Brain microvascular endothelial cell (primary cell): Measurements from ENCODE around the gene NTN3.

Experiments
- DNase-seq: peaks from one replicate; pipeline ENCODE4 v3.0.0-alpha.2; 2020
- H3K27ac ChIP-seq: fragments of 250-450 bp; sonication (Bioruptor Pico); 2 replicates; pipeline ENCODE4 v1.5.1; 2020; ENCODE audit warnings: mild to moderate bottlenecking, moderate library complexity
- H3K27me3 ChIP-seq: fragments of 250-450 bp; sonication (Bioruptor Pico); replicated peaks from 2 replicates; pipeline ENCODE4 v1.5.1; 2020; ENCODE audit warnings: mild to moderate bottlenecking
- H3K36me3 ChIP-seq: fragments of 250-450 bp; sonication (Bioruptor Pico); replicated peaks from 2 replicates; pipeline ENCODE4 v1.5.1; 2020; ENCODE audit warnings: mild to moderate bottlenecking
- H3K4me3 ChIP-seq: 2 replicates; pipeline ENCODE4 v1.5.1; 2011; ENCODE audit warnings: low read depth, mild to moderate bottlenecking, control low read depth, low read length, moderate library complexity
- CTCF ChIP-seq: IDR thresholded peaks from 2 replicates; pipeline ENCODE4 v1.5.1; 2011; ENCODE audit warnings: low read depth, mild to moderate bottlenecking, moderate library complexity, low read length, control low read depth, inconsistent platforms; ENCODE audit errors: missing control alignments
- in situ Hi-C: cut with HindIII; loops from 2 replicates; pipeline ENCODE4 v1.10.0; 2017; ENCODE audit warnings: low sequenced_read_pairs, low pct_ligation_motif_present

The NTN3 gene

GRCh38 chr16:2471016-2471652, at the start of gene NTN3:
NTN3 (plus strand) TSS chr16:2471297; CDS start chr16:2471702, 405 bp downstream.
- in situ Hi-C loops = no loop called here
- H3K27me3 ChIP-seq = no peaks in the 10 kb centered on the region
- H3K27ac ChIP-seq = no peak within 1 kb of the TSS
- no peaks in the 10 kb centered on the region for H3K36me3 ChIP-seq
- TF ChIP-seq CTCF = no peak
- DNase-seq = no peak
- H3K4me3 ChIP-seq = no peak within 1 kb of the TSS

DNA sequence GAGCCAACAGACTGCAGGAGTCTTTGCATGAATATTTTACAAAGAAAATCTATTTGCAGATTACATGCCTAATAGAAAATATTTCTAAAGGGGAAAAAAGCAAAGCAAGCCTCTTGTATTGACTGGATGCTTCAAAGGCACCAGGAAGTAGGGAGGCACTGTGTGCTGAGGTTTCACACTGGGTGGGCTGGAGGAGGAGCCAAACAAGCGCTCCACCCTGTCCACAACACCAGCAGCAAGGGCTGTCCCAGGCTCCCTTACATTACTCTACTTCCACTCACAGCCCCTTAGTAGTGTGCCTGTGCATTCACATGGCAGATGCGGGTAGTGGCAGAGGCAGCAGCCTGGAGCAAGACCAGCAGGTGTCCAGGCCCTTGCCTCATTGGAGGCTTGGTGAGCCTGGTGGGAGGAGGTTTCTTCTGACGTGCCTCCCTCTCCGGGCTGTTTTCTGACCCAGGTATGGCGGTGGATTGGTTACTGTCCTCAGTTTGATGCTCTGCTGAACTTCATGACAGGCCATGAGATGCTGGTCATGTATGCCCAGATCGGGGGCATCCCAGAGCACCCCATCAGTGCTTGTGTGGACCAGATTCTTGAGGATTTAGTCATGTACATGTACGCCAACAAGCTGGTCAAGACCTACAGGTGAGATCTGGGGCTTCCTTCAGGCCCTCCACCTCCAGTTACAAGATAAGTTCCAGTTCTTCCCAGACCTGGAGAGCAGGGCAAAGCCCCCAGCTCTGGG, 48.8 kb upstream of the NTN3 start:
- H3K27me3 ChIP-seq = no peaks in the 10 kb centered on the region
- DNase-seq = no peak

DNA sequence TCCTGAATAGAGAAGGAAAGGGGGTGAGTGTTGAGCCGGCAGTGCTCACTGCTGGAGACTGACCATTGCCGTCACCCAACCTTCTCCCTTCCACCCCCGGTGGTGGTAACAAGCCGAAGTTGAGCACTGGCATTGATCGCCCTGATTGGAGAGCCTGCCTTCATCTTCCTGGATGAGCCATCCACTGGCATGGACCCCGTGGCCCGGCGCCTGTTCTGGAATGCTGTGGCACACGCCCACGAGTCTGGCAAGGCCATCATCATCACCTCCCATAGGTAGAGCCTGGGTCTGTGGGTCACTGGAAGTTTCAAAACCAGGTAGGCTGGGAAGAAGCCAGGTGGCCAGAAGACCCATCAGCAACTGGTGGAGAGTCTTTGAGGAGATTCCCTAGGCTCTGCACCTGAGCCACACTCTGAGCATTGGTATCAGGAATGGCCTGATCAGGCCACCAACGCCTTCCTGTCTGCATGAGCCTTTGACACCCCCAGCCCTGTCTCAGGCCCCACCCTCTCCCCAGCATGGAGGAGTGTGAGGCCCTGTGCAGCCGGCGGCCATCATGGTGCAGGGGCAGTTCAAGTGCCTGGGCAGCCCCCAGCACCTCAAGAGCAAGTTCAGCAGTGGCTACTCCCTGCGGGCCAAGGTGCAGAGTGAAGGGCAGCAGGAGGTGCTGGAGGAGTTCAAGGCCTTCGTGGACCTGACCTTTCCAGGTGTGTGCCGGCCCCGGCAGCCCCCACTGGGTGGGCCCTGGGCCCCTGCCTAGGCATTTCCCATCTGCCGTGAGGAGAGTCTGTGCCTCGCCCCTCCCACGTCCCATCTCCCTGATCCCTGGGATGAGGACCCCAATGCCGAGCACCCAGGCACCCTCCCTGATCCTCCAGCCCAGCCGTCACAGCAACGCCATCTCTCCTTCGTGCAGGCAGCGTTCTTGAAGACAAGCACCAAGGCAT, 46.8 kb upstream of the NTN3 start:
- no peak for TF ChIP-seq CTCF
- Histone ChIP-seq H3K27ac (no peak overlapping the region), H3K4me3 (no peak overlapping the region), H3K36me3 (no peaks in the 10 kb centered on the region), H3K27me3 (no peaks in the 10 kb centered on the region)
- no peak for DNase-seq
- in situ Hi-C loops = no loop called here

More for the DNA sequence above, 48.8 kb upstream of the NTN3 start:
- H3K4me3 ChIP-seq = no peak overlapping the region
- TF ChIP-seq CTCF = no peak
- H3K27ac ChIP-seq = no peak overlapping the region
- in situ Hi-C loops = no loop called here
- H3K36me3 ChIP-seq = no peaks in the 10 kb centered on the region

- H3K27me3 ChIP-seq = no peaks in the 10 kb centered on the region
- no peaks in the 10 kb centered on the region for H3K36me3 ChIP-seq
- no peak for DNase-seq
- H3K27ac ChIP-seq = no peak overlapping the region
- H3K4me3 ChIP-seq = no peak overlapping the region
- in situ Hi-C loops = no loop called here
- TF ChIP-seq CTCF = no peak
Measured at GRCh38 chr16:2425008-2425518, 46.0 kb upstream of the NTN3 start.

GRCh38 chr16:2425825-2426430, 45.2 kb upstream of the NTN3 start:
- H3K4me3 ChIP-seq = no peak overlapping the region
- no peak for DNase-seq
- no peak overlapping the region for H3K27ac ChIP-seq
- no peaks in the 10 kb centered on the region for H3K36me3 ChIP-seq
- H3K27me3 ChIP-seq = no peaks in the 10 kb centered on the region
- TF ChIP-seq CTCF = no peak
- in situ Hi-C loops = no loop called here
